GM21447 (cell line): ENCODE results near the gene RYR1.
"Not testable (repeated sequence)": the region's sequence is repeated elsewhere in the genome, so short reads cannot be mapped to it uniquely, and the experiment has no call there.

Experiments
- ATAC-seq: cut with Tn5 transposase; IDR thresholded peaks from one replicate; pipeline ENCODE4 v1.9.1; 2021; ENCODE audit not compliant: unreplicated experiment

The RYR1 gene

GRCh38 chr19:38512277-38512676 lies 78.8 kb downstream of the RYR1 start:
- ATAC-seq, result no peak

DNA sequence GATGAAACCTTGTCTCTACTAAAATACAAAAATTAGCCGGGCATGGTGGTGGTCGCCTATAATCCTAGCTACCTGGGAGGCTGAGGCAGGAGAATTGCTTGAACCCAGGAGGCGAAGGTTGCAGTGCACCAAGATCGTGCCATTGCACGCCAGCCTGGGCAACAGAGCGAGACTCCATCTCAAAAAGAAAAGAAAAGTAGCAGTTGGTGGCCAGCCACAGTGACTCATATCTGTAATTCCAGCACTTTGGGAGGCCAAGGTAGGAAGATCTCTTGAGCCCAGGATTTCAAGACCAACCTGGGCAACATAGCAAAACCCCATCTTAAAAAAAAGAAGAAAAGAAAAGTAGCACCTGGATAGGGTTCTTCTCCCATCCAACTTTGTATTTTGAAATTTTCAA lies 79.7 kb downstream of the RYR1 start:
- ATAC-seq, result not testable (repeated sequence)

- no peak for ATAC-seq
Measured at GRCh38 chr19:38513762-38514167, 80.3 kb downstream of the RYR1 start.

GRCh38 chr19:38514812-38515633 lies 81.5 kb downstream of the RYR1 start:
- no peak for ATAC-seq

- no peak for ATAC-seq
Measured at GRCh38 chr19:38515896-38516295, 82.4 kb downstream of the RYR1 start.

- ATAC-seq, result no peak
Measured at GRCh38 chr19:38516802-38517201, 83.3 kb downstream of the RYR1 start.

DNA sequence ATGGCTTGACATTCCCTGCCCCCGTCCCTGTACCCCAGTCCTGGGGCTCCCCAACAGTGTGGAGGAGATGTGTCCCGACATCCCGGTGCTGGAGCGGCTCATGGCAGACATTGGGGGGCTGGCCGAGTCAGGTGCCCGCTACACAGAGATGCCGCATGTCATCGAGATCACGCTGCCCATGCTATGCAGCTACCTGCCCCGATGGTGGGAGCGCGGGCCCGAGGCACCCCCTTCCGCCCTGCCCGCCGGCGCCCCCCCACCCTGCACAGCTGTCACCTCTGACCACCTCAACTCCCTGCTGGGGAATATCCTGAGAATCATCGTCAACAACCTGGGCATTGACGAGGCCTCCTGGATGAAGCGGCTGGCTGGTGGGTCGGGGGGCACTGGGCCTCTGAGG lies 83.8 kb downstream of the RYR1 start:
- ATAC-seq, result no peak

DNA sequence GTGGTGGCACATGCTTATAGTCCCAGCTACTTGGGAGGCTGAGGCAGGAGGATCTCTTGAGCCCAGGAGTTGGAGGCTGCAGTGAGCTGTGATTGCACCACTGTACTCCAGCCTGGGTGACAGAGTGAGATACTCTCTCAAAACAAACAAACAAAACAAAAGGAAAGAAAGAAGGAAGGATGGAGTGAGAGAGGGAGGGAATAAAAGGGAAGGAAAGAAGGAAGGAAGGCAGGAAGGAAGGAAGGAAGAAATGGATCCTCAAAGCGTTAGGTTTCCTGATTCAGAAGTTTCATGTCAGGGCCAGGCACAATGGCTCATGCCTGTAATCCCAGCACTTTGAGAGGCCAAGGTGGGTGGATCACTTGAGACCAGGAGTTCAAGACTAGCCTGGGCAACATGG lies 84.5 kb downstream of the RYR1 start:
- not testable (repeated sequence) for ATAC-seq

- no peak for ATAC-seq
Measured at GRCh38 chr19:38519168-38519567, 85.7 kb downstream of the RYR1 start.

DNA sequence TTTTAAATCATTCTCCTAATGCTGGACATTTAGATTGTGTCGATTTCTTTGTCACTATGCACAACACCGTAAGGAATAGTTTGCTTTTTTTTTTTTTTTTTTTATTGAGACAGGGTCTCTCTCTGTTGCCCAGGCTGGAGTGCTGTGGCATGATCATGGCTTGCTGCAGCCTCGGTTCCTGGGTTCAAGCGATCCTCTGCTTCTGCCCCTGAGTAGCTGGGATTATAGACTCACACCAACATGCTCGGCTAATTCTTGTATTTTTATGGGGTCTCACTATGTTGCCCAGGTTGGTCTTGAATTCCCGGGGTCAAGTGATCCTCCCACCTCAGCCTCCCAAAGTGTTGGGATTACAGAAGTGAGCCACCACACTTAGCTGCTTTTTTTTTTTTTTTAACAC lies 86.5 kb downstream of the RYR1 start:
- ATAC-seq, result no peak

- ATAC-seq, result no peak
Measured at GRCh38 chr19:38522915-38523314, 89.4 kb downstream of the RYR1 start.

DNA sequence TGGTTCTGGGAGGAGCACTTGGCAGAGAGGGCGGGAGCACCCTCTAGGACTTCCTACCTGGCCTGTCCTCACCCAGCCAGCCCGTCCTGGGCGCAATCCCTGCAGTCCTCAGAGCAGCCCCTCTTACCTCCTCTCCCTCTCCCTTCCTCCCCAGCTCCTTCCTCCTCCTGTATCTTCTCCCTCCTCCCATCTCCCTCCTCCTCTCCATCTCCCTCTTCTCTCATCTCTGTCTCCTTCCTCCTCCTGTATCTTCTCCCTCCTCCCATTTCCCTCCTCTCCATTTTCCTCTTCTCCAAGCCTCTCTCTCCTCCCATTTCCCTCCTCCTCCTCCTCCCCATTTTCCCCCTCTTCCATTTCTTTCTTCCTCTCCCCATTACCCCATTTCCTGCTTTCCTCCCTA lies 89.8 kb downstream of the RYR1 start:
- no peak for ATAC-seq

DNA sequence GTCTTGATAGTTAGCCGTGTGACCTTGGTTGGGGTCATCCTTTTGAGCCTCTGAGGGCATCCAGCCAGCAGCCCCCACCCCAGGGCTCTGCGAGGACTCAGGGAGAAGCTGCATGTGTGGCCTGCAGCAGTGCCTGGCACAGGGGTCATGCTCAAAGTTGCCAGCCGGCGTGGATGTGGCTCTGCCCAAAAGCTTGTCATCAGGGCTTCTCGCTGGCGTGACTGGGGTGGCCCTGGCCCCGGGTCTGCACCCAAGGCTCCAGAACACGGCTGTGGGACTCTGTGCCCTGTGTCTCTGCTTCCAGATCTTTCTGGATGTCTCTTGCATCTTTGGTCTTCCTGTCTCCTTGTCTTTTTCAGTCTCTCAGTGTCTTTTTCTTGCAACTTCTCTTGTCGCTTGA lies 90.9 kb downstream of the RYR1 start:
- no peak for ATAC-seq

GRCh38 chr19:38524994-38525634 lies 91.6 kb downstream of the RYR1 start:
- ATAC-seq, result no peak

DNA sequence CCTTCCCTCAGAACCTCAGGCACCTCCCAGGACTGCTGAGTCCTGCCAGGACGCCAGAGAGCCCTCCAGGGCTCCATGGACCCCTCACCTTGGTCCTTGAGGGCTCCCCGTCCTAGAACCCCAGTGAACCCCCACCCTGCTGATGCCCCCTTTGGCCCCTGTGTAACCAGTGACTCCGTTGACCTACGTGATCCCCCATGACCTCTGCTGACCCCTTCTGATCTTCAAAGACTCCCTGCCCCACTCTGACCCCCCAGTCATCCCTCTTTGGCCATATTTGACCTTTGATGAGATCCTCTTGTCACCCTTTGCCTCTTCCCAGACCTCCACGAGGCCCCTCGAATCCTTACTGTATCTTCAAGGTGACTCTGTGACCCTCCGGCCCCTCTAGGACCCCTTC lies 92.9 kb downstream of the RYR1 start:
- no peak for ATAC-seq

DNA sequence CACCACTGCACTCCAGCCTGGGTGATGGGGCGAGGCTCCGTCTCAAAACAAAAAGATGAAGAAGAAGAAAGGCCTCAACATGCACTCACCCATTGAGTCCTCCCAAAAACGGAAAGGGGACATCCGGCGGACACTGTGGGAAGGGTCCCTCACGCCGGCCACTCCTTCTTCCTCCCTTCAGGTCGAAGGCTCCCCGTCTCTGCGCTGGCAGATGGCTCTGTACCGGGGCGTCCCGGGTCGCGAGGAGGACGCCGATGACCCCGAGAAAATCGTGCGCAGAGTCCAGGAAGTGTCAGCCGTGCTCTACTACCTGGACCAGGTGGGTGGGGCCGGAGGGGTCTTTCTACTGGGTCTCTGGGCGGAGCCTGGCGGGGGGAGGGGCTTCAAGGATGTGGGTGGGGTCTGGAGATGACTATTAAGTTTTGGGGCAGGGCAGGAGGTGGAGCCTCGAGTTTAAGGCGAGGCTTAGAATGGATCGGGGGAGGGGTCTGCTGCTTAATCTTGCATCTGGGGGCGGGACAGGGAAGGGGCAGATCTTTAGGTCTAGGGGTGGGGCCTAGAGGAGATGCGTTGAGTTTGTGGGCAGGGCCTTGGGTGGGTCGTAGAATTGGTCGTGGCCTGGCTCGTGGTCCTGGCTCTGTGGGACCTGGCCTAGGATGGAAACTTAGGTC lies 94.1 kb downstream of the RYR1 start:
- ATAC-seq, result no peak

DNA sequence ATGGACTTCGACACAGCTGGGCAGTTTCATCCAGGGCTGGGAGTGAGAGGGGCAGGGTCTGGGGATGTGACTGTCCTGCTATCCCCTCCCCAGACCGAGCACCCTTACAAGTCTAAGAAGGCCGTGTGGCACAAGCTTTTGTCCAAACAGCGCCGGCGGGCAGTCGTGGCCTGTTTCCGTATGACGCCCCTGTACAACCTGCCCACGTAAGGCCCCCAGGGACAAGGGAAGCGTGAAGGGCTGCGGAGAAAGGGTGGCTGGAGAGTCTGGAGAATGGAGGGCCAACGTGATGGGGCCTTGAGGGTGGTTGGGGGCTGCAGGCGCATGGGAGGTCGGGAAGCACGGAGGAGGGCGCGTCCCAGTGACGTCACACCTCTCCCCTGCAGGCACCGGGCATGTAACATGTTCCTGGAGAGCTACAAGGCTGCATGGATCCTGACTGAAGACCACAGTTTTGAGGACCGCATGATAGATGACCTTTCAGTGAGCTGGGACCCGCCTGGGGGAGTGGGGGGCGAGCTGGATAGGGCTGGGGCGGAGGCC lies 94.8 kb downstream of the RYR1 start:
- no peak for ATAC-seq

DNA sequence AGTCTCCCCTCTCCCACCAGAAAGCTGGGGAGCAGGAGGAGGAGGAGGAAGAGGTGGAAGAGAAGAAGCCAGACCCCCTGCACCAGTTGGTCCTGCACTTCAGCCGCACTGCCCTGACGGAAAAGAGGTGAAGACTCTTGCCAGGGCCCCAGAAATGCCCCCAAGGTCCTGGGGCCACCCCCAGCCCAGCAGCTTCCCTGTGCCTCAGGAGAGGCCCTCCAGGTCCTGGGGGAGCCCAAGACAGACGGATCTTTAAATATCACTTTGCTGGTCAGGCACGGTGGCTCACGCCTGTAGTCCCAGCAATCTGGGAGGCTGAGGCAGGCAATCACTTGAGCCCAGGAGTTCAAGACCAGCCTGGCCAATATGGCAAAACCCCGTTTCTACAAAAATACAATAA lies 95.4 kb downstream of the RYR1 start:
- ATAC-seq, result no peak

GRCh38 chr19:38531515-38531914 lies 98.0 kb downstream of the RYR1 start:
- ATAC-seq, result no peak

DNA sequence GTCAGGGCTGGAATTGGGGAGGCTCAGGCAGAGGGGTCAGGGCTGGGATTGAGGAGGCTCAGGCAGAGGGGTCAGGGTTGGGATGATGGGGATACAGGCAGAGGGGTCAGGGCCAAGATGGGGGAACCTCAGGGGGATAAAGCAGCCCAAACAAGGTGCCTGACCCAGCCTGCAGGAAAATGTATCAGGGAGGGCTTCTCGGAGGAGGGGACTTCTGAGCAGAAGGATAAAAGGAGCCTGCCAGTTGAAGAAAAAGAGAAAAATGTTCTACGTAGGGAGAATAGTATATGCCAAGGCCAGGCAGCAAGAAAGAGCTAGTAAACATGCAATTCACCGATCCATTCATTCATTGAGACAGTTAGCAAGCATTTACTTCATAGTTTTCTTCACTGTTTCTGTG lies 99.4 kb downstream of the RYR1 start:
- ATAC-seq, result no peak

GRCh38 chr19:38534574-38534973 lies 101.1 kb downstream of the RYR1 start:
- no peak for ATAC-seq

DNA sequence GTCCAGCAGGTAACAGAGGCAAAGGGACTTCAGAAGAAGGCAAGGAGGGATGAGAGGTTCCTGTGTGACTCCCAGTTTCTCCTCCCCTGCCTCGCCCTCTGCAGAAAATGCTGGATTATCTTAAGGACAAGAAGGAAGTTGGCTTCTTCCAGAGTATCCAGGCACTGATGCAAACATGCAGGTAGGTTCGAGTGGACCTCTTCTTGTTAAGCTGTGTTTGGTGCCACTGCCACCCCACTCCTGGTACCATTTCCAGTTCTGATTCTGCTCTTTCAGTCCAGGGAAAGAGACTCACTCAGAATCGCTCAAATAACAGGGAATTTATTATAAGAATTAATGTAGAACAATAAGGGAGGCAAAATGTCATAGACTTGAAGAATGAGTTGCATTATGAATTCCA lies 101.7 kb downstream of the RYR1 start:
- ATAC-seq, result no peak
